ENCODE measurements around the gene CD320.
"Not testable (repeated sequence)": the region's sequence is repeated elsewhere in the genome, so short reads cannot be mapped to it uniquely, and the experiment has no call there.

Gene CD320

GRCh38 chr19:8307965-8308866, at the start of gene CD320:
Gene CD320, minus strand, starts transcription at chr19:8308358. Its CDS starts 68 bp downstream, at chr19:8308290.
- peak; percentile 75 to 82 (median 78) for DNase-seq

DNA sequence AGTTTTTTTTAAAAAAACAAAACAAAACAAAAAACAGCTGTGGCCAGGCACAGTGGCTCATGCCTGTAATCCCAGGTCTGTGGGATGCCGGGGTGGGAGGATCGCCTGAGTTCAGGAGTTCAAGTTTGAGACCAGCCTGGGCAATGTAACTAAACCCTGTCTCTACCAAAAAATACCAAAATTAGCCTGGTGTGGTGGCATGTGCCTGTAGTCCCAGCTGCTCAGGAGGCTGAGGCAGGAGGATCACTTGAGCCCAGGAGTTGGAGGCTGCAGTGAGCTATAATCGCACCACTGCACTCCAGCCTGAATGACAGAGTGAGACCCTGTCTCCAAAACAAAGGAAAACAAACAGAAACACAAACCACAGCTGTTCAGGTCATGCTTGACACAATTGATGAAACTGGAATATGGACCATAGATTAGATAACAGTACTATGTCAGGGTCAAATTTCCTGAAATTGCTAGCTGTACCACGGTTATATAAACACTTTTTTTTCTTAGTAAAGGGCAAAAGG, 48.9 kb upstream of the CD320 start:
- DNase-seq = no peak

- no peak for DNase-seq
Measured at GRCh38 chr19:8355631-8356402, 47.7 kb upstream of the CD320 start.

DNA sequence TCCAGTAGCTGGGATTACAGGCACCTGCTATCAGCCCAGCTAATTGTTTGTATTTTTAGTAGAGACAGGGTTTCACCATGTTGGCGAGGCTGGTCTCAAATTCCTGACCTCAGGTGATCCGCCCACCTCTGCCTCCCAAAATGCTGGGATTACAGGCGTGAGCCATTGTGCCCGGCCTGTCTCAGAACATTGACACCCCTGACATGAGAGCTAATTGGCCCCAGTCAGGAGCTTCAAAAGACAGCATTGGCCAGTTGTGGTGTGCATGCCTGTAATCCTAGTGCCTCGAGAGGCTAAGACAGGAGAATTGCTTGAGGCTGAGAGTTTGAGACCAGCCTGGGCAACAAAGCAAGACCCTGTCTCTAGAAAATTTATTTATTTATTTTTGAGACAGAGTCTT, 44.7 kb upstream of the CD320 start:
- DNase-seq = not testable (repeated sequence)

GRCh38 chr19:8352134-8352827, 44.1 kb upstream of the CD320 start:
- DNase-seq = no peak

DNA sequence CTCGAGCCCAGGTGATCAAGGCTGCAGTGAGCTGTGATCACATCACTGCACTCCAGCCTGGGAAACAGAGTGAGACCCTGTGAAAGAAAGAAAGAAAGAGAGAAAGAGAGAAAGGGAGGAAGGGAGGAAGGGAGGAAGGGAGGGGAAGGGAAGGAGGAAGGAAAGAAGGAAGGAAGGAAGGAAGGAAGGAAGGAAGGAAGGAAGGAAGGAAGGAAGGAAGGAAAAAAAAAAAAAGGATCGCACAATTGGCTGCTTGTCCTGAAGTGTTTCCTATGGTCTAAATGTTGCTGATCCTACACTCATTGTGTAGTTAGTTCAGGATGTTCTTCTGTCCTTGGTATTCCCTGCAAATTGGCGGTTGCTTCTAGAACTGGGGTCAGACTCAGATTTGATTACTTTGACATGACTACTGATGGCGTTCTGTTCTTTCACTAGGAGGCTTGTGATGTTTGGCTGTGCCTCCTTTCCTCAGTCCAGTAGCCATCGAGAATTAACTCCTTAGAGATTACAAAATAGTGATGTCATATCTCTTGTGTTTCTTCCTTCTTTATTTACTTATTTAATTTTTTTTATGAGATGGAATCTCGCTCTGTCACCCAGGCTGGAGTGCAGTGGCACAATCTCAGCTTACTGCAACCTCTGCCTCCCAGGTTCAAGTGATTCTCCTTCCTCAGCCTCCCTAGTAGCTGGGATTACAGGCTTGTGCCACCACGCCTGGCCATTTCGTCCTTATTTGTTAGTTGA, 41.6 kb upstream of the CD320 start:
- not testable (repeated sequence) for DNase-seq

DNA sequence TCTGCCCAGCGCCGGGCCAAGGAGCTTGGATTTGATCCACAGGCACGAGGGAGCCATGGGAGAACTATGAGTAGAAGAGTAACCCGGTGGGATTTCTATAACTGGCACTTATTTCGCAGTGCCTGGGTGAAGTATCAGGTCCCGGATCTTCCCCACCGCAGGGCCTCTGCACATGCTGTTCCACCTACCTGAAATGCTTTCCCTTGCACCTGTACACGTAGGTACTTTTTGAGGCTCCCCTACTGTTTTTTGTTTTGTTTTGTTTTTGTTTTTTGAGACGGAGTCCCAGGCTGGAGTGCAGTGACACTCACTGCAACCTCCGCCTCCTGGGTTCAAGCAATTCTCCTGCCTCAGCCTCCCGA, 35.3 kb upstream of the CD320 start:
- no peak for DNase-seq

DNA sequence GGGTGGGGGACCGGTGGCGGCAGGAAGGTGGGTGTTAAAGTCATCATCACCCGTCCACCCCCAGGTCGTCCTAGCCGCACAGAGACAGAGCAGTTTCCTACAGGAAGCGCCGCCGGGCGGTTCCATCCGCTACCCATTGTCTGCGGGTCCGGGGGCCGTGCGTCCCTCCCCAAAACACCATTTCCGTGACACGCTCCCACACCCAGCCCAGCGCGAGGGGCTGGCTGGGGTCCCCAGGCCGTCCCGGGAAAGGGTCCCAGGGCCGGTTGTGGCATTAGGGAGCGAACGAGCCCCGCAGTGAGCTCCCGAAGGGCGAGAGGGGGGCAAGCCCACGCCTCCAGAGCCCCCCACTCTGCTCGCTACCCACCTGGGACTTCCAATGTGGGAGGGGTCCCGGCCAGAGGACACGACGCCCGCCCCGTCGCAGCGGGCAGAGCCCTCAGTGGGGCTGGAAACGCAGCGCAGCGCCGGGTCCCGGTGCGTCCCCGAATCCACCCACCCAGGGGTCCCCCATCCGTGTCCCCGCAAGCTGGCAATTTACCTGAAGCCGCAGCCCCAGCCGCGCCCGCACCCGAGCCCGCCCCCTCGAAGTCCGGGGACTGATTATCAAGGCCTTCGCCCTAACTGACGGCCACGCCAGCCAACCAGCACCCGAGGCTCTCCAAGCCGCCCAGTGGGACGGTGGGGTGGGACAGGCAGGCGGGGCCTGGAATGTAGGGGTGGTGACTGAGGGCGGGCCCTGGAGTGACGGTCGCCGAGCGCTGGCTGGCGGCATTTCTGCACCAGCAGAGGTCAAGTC, 34.7 kb upstream of the CD320 start, which contains the start of gene KANK3:
TSS of gene KANK3 (minus strand) at position 579 of the 799 bp plus-strand sequence. CDS start 5,434 bp downstream, outside the sequence.
- DNase-seq = peak; percentile 76 to 89 (median 81)

GRCh38 chr19:8342316-8342683, 34.1 kb upstream of the CD320 start:
- no peak for DNase-seq

DNA sequence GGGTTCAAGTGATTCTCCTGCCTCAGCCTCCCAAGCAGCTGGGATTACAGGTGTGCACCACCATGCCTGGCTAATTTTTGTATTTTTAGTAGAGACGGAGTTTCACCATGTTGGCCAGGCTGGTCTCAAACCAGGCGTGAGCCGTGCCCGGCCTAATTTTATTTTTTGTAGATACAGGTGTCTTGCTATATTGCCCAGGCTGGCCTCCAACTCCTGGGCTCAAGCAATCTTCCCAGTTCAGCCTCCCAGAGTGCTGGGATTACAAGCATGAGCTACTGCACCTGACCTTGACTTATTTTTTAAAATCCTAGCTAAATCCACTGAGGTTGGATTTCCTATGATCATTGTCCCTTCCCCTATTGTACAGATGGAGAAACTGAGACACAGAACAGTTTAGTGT, 33.3 kb upstream of the CD320 start:
- not testable (repeated sequence) for DNase-seq

- DNase-seq = no peak
Measured at GRCh38 chr19:8340341-8341096, 32.4 kb upstream of the CD320 start.

- DNase-seq = no peak
Measured at GRCh38 chr19:8338835-8339234, 30.7 kb upstream of the CD320 start.

- no peak for DNase-seq
Measured at GRCh38 chr19:8337728-8338127, 29.6 kb upstream of the CD320 start.

DNA sequence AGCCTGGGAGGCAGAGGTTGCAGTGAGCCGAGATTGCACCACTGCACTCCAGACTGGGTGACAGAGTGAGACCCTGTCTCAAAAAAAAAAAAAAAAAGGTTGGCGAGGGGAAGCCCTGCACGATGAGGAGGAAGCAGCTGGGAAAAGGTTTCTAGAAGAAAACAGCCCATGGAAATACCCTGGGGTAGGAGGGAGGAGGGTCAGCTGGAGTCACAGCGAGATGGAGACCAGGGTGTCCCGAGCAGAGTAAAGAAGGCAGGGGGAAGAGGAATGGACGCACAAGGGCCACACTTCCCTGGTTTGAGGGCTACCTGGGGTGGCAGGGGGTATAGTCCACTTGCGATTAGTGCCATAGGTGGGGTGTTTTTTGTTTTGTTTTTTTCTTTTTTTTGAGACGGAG, 28.5 kb upstream of the CD320 start:
- DNase-seq = no peak

DNA sequence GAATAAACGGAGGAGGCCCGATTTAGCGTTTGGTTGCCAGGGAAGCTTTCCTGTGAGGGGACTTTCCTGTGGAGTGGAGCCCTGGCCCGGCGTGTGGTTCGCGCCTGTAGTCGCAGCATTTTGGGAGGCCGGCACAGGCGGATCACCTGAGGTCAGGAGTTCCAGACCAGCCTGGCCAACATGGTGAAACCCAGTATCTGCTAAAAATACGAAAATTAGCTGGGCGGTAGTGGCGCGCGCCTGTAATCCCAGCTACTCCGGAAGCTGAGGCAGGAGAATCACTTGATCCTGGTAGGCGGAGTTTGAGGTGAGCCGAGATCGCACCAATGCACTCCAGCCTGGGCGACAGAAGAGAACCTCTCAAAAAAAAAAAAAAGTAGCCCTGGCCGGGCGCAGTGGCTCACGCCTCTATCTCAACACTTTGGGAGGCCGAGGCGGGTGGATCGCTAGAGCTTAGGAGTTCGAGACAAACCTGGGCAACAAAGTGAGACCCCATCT, 28.0 kb upstream of the CD320 start:
- no peak for DNase-seq

DNA sequence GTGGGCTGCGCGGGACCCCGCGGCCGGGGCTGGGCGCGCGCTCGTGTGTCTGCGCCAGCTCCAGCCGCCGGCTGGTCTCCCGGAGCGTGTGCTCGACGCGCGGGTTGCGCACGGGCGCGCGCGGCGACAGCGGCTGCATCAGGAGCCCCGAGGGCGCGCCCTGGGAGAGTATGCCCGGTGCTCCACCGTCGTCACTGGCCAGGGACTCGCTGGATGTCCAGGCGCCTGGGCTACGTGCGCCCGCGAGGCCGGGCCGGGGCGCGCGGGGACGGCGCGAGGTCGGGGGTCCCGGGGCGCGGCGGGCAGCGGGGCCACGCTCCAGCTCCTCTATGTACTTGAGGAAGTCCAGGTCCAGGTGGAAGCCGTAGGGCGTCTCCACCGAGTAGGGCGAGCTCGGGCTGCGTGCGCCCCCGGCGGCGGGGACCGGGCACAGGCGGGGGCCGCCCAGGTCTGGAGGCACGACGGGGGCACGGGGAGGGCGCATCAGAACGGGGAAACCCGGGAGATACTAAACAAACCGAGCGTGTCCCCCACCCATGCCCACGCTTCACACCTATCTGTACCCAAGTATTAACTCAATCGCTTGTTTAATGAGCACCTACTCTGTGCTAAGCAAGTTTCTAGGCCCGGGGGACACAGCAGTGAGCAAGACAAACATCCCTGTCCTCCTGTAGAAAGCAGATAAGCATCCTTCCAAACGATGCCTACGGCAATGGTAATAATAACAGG, 27.3 kb upstream of the CD320 start:
- DNase-seq = no peak

DNA sequence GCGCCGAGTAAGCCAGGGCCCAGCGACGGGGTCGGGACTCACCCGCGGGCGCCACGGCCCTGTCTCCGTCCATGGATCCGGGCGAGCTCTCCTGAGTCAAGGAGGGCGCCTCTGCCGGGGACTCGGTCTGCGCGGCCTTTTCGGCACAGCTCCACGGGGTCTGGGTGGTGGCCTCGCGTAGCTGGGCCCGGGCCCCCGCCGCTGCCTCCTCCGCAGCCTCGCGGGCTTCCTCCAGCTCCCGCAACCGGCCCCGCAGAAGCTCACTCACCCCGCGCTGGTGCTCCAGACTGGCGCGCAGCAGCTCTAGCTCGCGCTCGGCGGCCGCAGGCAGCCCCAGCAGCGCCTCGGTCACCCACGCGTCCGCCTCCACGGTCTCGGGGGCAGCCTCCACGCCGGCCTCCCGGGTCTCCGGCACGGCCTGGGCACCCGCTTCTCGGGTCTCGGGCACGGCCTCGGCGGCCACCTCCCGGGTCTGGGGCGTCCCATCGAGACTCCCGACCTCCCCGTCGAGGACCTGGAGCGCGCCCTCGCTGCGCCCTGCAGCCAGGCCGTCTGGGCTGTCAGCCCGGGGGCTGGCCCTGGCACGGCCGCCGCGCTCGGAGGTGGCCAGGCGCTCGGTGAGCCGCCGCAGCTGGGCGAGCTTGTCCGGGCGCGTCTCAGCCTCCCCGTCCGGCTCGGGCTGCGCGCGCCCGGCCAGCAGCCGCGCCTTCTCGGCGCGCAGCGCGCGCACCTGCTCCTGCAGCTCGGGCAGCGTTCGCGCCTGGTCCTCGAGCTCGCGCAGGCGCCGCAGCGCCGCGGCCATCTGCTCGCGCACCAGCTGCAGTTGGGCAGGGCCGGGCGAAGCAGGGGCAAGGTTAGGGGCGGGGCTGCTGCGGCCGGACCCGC, 26.5 kb upstream of the CD320 start:
- DNase-seq = no peak

DNA sequence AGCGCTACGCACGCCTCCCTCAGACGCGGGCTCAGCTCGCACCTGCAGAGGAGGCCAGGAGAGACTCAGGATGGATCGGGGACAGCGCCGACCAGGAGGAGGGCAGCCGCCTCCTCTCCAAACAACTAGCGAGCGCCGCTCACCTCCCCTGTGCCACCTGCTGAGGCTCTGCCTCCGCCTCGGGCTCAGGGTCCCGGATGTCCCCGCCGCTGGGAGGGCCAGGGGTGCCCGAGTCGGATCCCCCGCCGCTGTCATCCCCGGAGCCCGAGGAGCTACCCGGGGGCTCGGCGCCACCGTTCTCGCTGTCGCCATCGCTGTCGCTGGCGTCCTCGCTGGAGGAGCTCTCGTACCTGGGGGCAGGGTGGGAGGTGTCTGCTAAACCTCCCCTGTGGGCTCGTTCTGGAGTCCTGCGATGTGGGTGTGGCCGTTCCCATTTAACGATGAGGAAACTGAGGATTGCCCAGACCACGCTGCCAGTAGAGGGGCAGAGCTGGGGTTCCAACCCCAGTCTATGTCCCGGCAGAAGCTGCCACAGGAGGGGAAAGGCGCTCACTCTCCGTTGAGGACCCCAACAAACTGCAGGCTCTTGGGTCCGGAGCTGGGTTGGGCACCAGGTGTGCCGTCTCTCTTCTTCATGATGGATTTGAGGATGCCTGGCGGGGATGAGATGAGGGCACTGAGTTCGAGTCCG, 25.8 kb upstream of the CD320 start:
- no peak for DNase-seq
